SK-N-MC (cell line): Measurements from ENCODE around the gene ATXN3.

Source experiments
- DNase-seq: peaks from one replicate; pipeline ENCODE4 v3.0.0-alpha.2; 2011; ENCODE audit warnings: low read depth, low spot score
- H3K27ac ChIP-seq: fragments of 200-600 bp; sonication (generic); 2 replicates; pipeline ENCODE4 v1.5.1; 2016; ENCODE audit warnings: mixed run types
- H3K36me3 ChIP-seq: fragments of 200-600 bp; sonication (generic); 2 replicates; pipeline ENCODE4 v1.6.1; 2017; ENCODE audit warnings: antibody characterized with exemption, low read length, mixed read lengths; ENCODE audit not compliant: insufficient read depth
- H3K4me3 ChIP-seq: fragments of 200-600 bp; sonication (generic); 2 replicates; pipeline ENCODE4 v1.5.1; 2016
- H3K9ac ChIP-seq: fragments of 200-600 bp; sonication (generic); 2 replicates; pipeline ENCODE4 v1.8.0; 2017; ENCODE audit warnings: mixed run types, mixed read lengths; ENCODE audit not compliant: insufficient read length
- H3K9me3 ChIP-seq: fragments of 200-600 bp; sonication (generic); 2 replicates; pipeline ENCODE4 v1.6.1; 2017; ENCODE audit warnings: low read depth, mild to moderate bottlenecking, antibody characterized with exemption, low read length, moderate library complexity, mixed read lengths
- EZH2 ChIP-seq: fragments of 200-600 bp; sonication (generic); IDR thresholded peaks from one replicate; pipeline ENCODE4 v1.6.1; 2017; ENCODE audit warnings: antibody characterized with exemption
- FOXP2 ChIP-seq: optimal IDR thresholded peaks from 2 replicates; pipeline ENCODE3; 2011; ENCODE audit warnings: mild to moderate bottlenecking, moderate library complexity; ENCODE audit not compliant: insufficient read depth; ENCODE audit errors: extremely low read length, control extremely low read depth
- POLR2AphosphoS5 ChIP-seq: IDR thresholded peaks from 2 replicates; pipeline ENCODE4 v1.6.1; 2012; ENCODE audit warnings: mild to moderate bottlenecking, low read depth, low read length, borderline replicate concordance

Gene ATXN3

DNA sequence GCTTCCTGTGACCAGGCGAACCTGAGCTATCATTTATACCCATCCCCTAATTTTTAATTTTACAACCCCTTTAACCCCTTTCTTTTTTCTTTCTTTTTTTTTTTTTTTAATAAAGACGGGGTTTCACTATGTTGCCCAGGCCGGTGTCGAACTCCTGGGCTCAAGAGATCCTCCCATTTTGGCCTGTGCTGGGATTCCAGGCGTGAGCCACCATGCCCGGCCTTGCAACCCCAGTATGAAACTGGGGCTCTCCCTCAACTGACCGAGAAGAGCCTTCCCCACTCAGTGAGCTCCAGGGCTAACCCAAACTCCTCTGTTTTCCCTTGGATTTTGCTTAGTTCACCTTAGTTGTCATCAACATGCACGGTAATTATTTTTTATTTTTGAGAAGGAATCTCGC is 16.4 kb upstream of the ATXN3 start:
- no peak for TF ChIP-seq POLR2AphosphoS5
- no peak for TF ChIP-seq EZH2
- no peak for TF ChIP-seq FOXP2
- Histone ChIP-seq H3K27ac (peak overlapping the region; percentile 94; the same call in 1 of the 2 replicates), H3K9ac (peak overlapping the region; percentile 99), H3K9me3 (no peaks in the 10 kb centered on the region), H3K36me3 (peaks cover 38% of the 10 kb centered on the region), H3K4me3 (peak overlapping the region; percentile 98)
- DNase-seq: no peak

DNA sequence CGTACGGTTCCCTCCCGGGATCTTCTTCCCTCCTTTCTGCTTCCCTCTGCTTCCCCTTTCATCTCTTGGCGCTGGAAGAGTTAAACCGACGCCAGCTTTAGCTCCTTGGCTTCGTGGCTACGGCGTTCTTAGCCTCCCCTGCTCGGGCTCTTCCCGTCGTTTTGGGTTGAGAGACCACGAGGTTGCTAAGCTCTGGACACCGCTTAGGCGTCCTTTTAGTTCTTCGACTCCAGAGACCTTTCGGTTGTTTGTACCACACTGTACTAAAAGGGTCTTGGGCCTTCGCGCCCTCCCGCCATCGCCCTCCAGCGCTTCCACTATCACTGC is 15.9 kb upstream of the ATXN3 start:
- TF ChIP-seq FOXP2 (no peak), POLR2AphosphoS5 (no peak), EZH2 (no peak)
- peak overlapping the region; percentile 98 for H3K4me3 ChIP-seq
- H3K9me3 ChIP-seq: no peaks in the 10 kb centered on the region
- peak overlapping the region; percentile 99 for H3K9ac ChIP-seq
- peak overlapping the region; percentile 94 for H3K27ac ChIP-seq
- DNase-seq: no peak
- H3K36me3 ChIP-seq: peaks cover 36% of the 10 kb centered on the region

DNA sequence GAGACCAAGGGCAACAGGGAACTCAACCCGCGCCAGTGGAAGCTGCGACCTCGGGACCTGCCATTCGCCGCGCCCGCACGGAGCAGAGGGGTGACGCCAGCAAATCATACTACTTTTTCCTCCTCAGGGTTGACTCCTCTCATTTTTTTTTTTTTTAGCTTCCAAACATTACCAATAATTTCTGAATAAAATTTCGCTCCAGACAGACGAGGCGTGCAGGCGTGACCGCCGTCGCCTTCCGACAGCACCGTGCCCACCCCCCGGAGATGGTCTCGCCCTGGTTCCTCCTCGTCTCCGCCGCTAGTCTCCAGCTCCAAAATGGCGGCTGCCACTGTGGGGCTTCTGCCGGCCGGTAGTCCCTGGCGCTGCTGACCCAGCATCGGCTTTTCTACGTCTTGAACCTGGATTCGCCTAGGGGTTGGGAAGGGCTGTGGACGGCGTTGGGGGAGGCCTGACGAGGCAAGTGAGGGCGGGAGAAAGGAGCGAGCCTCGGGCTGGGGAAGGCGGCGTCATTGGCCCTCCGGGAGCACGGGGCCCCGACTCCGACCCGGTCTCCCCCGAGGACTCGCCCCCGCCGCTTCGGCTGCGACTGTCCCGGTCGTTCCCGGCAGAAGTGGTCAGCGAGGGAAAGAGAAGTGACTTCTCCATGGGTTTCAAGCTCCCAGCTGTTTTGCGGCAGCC is 15.4 kb upstream of the ATXN3 start, which contains the start of the genes CPSF2 and NDUFB1:
CPSF2 (plus strand) TSS at position 300 of the 681 bp plus-strand sequence. CDS start 9,016 bp downstream, outside the sequence.
NDUFB1 (minus strand) TSS at position 37 of the 681 bp plus-strand sequence. CDS start 4,069 bp downstream, outside the sequence.
- Histone ChIP-seq H3K27ac (peak within 1 kb of the TSS; percentile 94), H3K4me3 (peak within 1 kb of the TSS; percentile 98), H3K9ac (peak within 1 kb of the TSS; percentile 99), H3K36me3 (peaks cover 36% of the 10 kb centered on the region), H3K9me3 (no peaks in the 10 kb centered on the region)
- TF ChIP-seq POLR2AphosphoS5 (peak; percentile 96), FOXP2 (no peak)
- no peak for DNase-seq

DNA sequence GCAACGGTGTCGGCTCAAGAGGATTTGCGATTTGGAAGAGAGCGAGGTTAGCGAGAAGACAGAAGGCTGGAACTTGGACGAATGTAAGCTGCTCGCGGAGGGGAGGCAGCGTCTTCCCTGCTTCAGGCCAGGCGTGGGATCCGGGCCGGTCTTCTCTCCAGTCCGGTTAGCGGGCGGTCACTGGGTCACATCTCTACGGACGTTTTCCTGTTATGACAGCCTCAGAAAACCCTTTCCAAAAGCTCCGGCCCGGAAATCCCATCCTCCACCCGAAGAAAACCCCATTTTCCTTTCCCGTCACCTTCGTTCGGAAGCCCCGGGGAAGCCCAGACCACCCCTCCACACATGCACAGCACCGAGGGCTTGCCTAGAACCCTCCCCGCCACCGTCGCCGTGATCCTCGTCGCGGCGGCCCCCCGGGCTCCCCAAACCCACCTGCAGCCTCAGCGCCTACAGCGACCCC is 14.9 kb upstream of the ATXN3 start:
- no peak for TF ChIP-seq POLR2AphosphoS5
- no peak for TF ChIP-seq FOXP2
- no peak for TF ChIP-seq EZH2
- Histone ChIP-seq H3K27ac (peak overlapping the region; percentile 94), H3K9ac (peak overlapping the region; percentile 99), H3K9me3 (no peaks in the 10 kb centered on the region), H3K4me3 (peak overlapping the region; percentile 98), H3K36me3 (peaks cover 32% of the 10 kb centered on the region)
- no peak for DNase-seq

DNA sequence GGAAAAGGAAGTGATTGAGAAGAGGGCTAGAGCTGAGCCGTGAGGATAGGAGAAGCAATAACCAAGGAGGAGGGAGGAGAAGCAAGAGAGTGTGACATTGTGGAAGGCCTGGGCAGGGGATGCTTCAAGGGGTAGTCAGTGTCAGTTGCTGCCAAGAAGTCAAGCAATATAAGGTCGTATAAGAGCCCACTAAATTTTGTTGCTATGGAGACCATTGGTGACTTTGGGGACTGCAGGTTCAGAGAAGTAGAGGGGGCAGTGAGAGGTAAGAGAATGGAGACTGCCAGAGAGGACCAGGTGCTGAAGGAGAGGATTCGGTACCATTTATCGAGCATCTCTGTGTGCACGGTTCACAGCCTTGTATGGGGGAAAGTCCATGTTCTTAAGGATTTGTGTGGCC is 3.1 kb upstream of the ATXN3 start:
- H3K9ac ChIP-seq: no peak overlapping the region
- TF ChIP-seq POLR2AphosphoS5 (no peak), EZH2 (no peak), FOXP2 (no peak)
- DNase-seq: no peak

DNA sequence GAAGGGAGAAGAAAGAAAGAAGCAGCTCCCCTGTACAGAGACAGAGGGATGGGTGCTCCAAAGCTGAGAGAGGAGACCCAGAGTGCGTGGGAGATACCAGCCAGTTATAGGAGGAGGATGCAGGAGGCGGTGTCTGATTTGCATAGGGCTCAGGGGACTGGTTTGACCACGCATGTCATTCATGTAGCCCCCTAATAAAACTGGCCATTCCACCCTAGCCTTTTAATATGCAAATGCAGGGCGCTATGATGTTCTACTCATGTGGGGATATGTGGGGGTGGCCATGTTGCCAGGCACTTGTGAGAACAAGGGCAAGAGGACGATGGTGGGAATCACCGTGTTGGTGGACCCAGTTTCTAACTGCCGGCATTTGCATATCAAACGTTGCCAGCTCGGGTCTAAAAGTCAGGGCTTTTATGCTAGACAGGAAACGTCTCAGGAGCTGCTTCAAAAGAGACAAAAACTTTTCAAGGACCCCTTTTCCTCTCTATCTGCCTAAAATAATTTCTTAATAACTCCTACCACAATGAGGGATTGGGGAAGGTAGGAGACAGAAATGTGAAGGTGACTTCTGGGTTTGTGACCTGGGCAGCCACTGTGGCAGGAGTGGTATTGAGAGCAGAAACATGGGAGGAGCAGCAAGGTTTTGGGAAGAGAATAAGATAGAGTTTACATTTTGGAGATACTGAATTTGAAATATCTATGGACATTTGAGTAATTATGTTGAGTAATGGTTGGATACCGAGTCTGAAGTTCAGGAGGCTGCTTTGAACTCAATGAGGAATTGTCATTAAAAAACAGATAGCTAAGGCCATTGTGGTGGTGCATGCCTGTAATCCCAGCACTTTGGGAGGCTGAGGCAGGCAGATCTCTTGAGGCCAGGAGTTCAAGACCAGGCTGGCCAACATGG is 2.2 kb upstream of the ATXN3 start:
- no peaks in the 10 kb centered on the region for H3K36me3 ChIP-seq
- TF ChIP-seq FOXP2 (no peak), POLR2AphosphoS5 (no peak), EZH2 (no peak)
- DNase-seq: no peak
- H3K4me3 ChIP-seq: no peak overlapping the region
- no peaks in the 10 kb centered on the region for H3K9me3 ChIP-seq
- H3K27ac ChIP-seq: no peak overlapping the region
- no peak overlapping the region for H3K9ac ChIP-seq

More for the DNA sequence above, 3.1 kb upstream of the ATXN3 start:
- Histone ChIP-seq H3K27ac (no peak overlapping the region), H3K9me3 (no peaks in the 10 kb centered on the region), H3K4me3 (no peak overlapping the region), H3K36me3 (no peaks in the 10 kb centered on the region)

DNA sequence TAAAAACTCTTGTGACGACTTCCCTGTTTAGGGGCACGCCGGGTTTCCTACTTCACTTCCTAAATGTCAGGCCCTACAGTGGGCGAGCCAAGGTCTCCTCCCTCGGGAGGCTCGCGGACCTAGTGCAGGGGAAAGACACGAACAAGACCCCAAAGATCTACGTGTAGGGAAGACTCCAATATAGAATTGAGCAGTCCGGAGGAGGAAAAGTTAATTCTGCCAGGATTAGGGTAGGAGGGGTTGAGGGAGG is 564 bp downstream of the ATXN3 start:
- H3K9me3 ChIP-seq: no peaks in the 10 kb centered on the region
- TF ChIP-seq POLR2AphosphoS5 (no peak), FOXP2 (no peak), EZH2 (no peak)
- no peaks in the 10 kb centered on the region for H3K36me3 ChIP-seq
- H3K4me3 ChIP-seq: peak overlapping the region; percentile 99
- no peak for DNase-seq
- H3K9ac ChIP-seq: peak overlapping the region; percentile 92
- peak overlapping the region; percentile 87 for H3K27ac ChIP-seq

DNA sequence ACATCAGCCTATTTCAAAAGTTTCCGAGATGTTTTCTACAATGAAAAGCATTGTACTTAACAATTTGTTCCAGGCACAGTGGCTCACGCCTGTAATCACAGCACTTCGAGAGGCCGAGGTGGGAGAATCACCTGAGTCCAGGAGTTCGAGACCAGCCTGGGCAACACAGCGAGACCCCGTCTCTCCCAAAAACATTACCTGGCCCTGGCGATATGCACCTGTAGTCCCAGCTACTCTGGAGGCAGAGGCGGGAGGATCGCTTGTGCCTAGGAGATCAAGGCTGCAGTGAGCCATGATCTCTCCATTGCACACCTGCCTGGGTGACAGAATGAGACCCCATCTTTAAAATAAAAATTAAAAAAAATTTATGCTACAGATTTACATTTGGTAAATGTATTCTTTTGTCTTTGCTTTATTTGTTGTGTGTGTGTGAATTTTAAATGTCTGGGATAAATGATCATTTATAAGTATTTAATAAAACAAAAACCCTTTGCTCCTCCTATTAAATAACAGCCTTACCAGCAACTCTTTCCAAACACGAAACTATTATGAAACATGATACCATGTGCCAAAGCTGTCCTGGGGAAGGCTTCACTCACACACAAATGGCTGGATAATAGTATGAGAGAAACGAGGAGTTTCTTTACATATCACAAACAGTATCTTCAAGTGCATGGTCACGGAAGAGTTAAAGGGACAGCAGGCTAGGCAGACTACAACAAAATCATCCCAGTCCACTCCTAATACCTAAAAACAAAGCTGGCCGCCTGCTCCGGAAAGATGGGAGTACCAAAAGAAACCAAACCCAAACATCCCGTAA is 1.1 kb downstream of the ATXN3 start:
- Histone ChIP-seq H3K9ac (peak overlapping the region; percentile 92), H3K27ac (peak overlapping the region; percentile 87), H3K4me3 (peak overlapping the region; percentile 99), H3K9me3 (no peaks in the 10 kb centered on the region), H3K36me3 (no peaks in the 10 kb centered on the region)
- TF ChIP-seq FOXP2: no peak
- no peak for TF ChIP-seq POLR2AphosphoS5
- no peak for DNase-seq
